Smooth muscle cell (in vitro differentiated cells): ENCODE results near the gene TFEB. TPM values are rescaled to one million over a fixed set of nuclear protein-coding genes. Genes with fewer than 3 reads are reported as not detected.

ENCODE experiments used
- DNase-seq: peaks from one replicate; lab custom pipeline; 2025; ENCODE audit not compliant: unreplicated experiment; lab: John Stamatoyannopoulos, UW
- H2AFZ ChIP-seq: fragments of 200-600 bp; sonication (generic); 2 replicates; pipeline ENCODE4 v1.6.0; 2016; ENCODE audit warnings: antibody characterized with exemption, low read depth, mild to moderate bottlenecking
- H3F3A ChIP-seq: fragments of 200-600 bp; sonication (generic); 2 replicates; pipeline ENCODE4 v1.6.0; 2017; ENCODE audit warnings: antibody characterized with exemption, low read depth
- H3K27ac ChIP-seq: fragments of 200-600 bp; sonication (generic); 2 replicates; pipeline ENCODE4 v1.5.1; 2016; ENCODE audit warnings: low read depth, mild to moderate bottlenecking
- H3K27me3 ChIP-seq: fragments of 200-600 bp; sonication (generic); 2 replicates; pipeline ENCODE4 v1.6.1; 2016; ENCODE audit warnings: low read depth, mild to moderate bottlenecking
- H3K36me3 ChIP-seq: fragments of 200-600 bp; sonication (generic); 2 replicates; pipeline ENCODE4 v1.5.1; 2016; ENCODE audit warnings: low read depth
- H3K4me1 ChIP-seq: fragments of 200-600 bp; sonication (generic); 2 replicates; pipeline ENCODE4 v1.5.1; 2016; ENCODE audit warnings: low read depth
- H3K4me2 ChIP-seq: fragments of 200-600 bp; sonication (generic); 2 replicates; pipeline ENCODE4 v1.6.0; 2016; ENCODE audit warnings: mild to moderate bottlenecking
- H3K4me3 ChIP-seq: fragments of 200-600 bp; sonication (generic); 2 replicates; pipeline ENCODE4 v1.5.1; 2016; ENCODE audit warnings: mild to moderate bottlenecking
- H3K79me2 ChIP-seq: fragments of 200-600 bp; sonication (generic); 2 replicates; pipeline ENCODE4 v1.6.0; 2016; ENCODE audit warnings: low read depth, mild to moderate bottlenecking
- H3K9ac ChIP-seq: fragments of 200-600 bp; sonication (generic); 2 replicates; pipeline ENCODE4 v1.6.0; 2016; ENCODE audit warnings: low read depth
- H3K9me3 ChIP-seq: fragments of 200-600 bp; sonication (generic); replicated peaks from 2 replicates; pipeline ENCODE4 v1.5.1; 2016; ENCODE audit warnings: low read depth
- H4K20me1 ChIP-seq: fragments of 200-600 bp; sonication (generic); 2 replicates; pipeline ENCODE4 v1.6.0; 2016; ENCODE audit warnings: low read depth
- CTCF ChIP-seq: fragments of 200-600 bp; sonication (generic); IDR thresholded peaks from 2 replicates; pipeline ENCODE4 v1.5.1; 2017; ENCODE audit warnings: borderline replicate concordance, mild to moderate bottlenecking, antibody characterized with exemption; ENCODE audit not compliant: insufficient read depth, poor library complexity, severe bottlenecking
- WGBS: methylation state at CpG from one replicate; pipeline ENCODE4 v1.1.7; 2016; ENCODE audit warnings: low lambda C conversion rate; 5-methylcytosine and 5-hydroxymethylcytosine counted together
- polyA plus RNA-seq: library from polyadenylated mRNA; unstranded; fragments of >200 nt; fragmentation: Nextera tagmentation; extraction: Ambion mirVana; gene quantifications from 2 replicates; pipeline ENCODE4 v1.2.1, GENCODE V29; 2016
- total RNA-seq: library from RNA; depleted of rRNA; stranded (reverse); fragments of >200 nt; gene quantifications from 2 replicates; pipeline ENCODE4 v1.2.3, GENCODE V29; 2014

The TFEB gene
- total and polyA plus RNA-seq, 2 experiments from 2014 or later = 15.3 to 15.7 TPM

GRCh38 chr6:41729624-41730023 lies 5.8 kb downstream of the TFEB start:
- Histone ChIP-seq H3K27ac (no peak overlapping the region), H3K4me3 (no peak overlapping the region), H3K4me1 (peaks cover 15% of the 10 kb centered on the region), H3F3A (peaks cover 9% of the 10 kb centered on the region), H3K27me3 (no peaks in the 10 kb centered on the region), H3K9ac (no peak overlapping the region), H2AFZ (no peak overlapping the region), H3K9me3 (no peaks in the 10 kb centered on the region), H4K20me1 (peaks cover 15% of the 10 kb centered on the region), H3K4me2 (peak overlapping the region; percentile 89), H3K79me2 (peaks cover 34% of the 10 kb centered on the region), H3K36me3 (no peaks in the 10 kb centered on the region)
- no peak for TF ChIP-seq CTCF
- WGBS = 95% methylated on average over 7 of the region's 7 CpGs
- DNase-seq = no peak

GRCh38 chr6:41728954-41729353 lies 6.5 kb downstream of the TFEB start:
- peaks cover 15% of the 10 kb centered on the region for H3K4me1 ChIP-seq
- TF ChIP-seq CTCF = no peak
- H3K9ac ChIP-seq = no peak overlapping the region
- WGBS = 94% methylated on average over 6 of the region's 7 CpGs
- no peak overlapping the region for H2AFZ ChIP-seq
- no peak overlapping the region for H3K4me2 ChIP-seq
- peaks cover 9% of the 10 kb centered on the region for H3F3A ChIP-seq
- H3K36me3 ChIP-seq = no peaks in the 10 kb centered on the region
- H3K9me3 ChIP-seq = no peaks in the 10 kb centered on the region
- no peak overlapping the region for H3K27ac ChIP-seq
- H4K20me1 ChIP-seq = peaks cover 17% of the 10 kb centered on the region
- H3K79me2 ChIP-seq = peaks cover 34% of the 10 kb centered on the region
- no peak for DNase-seq
- no peak overlapping the region for H3K4me3 ChIP-seq
- H3K27me3 ChIP-seq = no peaks in the 10 kb centered on the region

GRCh38 chr6:41728073-41728936 lies 7.1 kb downstream of the TFEB start:
- TF ChIP-seq CTCF = no peak
- no peak overlapping the region for H3K27ac ChIP-seq

GRCh38 chr6:41727705-41728072 lies 7.7 kb downstream of the TFEB start:
- Histone ChIP-seq H3K9me3 (no peaks in the 10 kb centered on the region), H3K4me2 (no peak overlapping the region), H3K4me3 (no peak overlapping the region), H3K27ac (no peak overlapping the region), H3K9ac (no peak overlapping the region), H2AFZ (no peak overlapping the region), H3K4me1 (peaks cover 6% of the 10 kb centered on the region), H3K36me3 (no peaks in the 10 kb centered on the region), H3K79me2 (peaks cover 34% of the 10 kb centered on the region), H4K20me1 (peaks cover 21% of the 10 kb centered on the region), H3K27me3 (no peaks in the 10 kb centered on the region), H3F3A (peaks cover 5% of the 10 kb centered on the region)
- TF ChIP-seq CTCF = no peak
- 91% methylated on average over 3 of the region's 3 CpGs for WGBS
- DNase-seq = no peak

More at GRCh38 chr6:41728073-41728936, 7.1 kb downstream of the TFEB start:
- H3F3A ChIP-seq = peaks cover 9% of the 10 kb centered on the region
- no peak overlapping the region for H3K9ac ChIP-seq
- peaks cover 34% of the 10 kb centered on the region for H3K79me2 ChIP-seq
- no peak overlapping the region for H3K4me3 ChIP-seq
- no peaks in the 10 kb centered on the region for H3K27me3 ChIP-seq
- peaks cover 12% of the 10 kb centered on the region for H3K4me1 ChIP-seq
- peaks cover 21% of the 10 kb centered on the region for H4K20me1 ChIP-seq
- WGBS = 89% methylated on average over 18 of the region's 19 CpGs
- DNase-seq = no peak
- H3K4me2 ChIP-seq = no peak overlapping the region
- no peaks in the 10 kb centered on the region for H3K36me3 ChIP-seq
- no peaks in the 10 kb centered on the region for H3K9me3 ChIP-seq
- no peak overlapping the region for H2AFZ ChIP-seq
